Measurements from ENCODE around the gene TAMALIN.

DNA sequence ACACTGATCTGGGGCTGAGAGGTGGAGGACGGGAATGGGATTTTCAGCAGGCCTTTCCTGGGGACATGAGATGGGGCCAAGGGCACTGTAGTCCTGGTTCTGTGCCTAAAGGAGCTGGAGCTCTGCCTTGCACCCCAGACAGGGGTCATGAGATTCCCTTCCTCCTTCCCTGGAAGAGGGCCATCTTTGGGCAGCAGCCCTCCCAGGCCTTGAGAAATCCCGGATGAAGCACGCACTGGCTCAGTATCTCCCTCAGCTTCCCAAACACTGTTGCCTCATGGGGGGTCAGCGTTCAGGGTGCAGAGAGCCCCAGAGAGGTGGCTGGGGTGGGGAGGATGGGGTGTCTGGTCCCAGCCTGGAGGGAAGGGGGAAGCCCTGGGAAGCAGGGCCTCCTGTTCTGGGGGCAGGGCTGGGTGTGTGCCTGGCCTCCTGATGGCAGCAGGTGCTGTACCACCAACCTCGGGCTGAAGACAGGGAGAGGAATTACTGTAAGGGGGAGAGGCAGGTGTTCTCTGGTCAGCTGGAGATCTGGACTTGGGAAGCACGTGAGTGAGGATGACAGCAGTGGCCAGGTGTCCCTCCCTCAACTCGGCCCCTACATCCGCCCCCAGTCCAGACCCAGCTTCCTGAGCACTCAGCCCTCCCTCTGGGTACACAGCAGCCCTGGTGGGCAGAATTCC is 36.1 kb downstream of the TAMALIN start:
- TF ChIP-seq, protein P1, sequence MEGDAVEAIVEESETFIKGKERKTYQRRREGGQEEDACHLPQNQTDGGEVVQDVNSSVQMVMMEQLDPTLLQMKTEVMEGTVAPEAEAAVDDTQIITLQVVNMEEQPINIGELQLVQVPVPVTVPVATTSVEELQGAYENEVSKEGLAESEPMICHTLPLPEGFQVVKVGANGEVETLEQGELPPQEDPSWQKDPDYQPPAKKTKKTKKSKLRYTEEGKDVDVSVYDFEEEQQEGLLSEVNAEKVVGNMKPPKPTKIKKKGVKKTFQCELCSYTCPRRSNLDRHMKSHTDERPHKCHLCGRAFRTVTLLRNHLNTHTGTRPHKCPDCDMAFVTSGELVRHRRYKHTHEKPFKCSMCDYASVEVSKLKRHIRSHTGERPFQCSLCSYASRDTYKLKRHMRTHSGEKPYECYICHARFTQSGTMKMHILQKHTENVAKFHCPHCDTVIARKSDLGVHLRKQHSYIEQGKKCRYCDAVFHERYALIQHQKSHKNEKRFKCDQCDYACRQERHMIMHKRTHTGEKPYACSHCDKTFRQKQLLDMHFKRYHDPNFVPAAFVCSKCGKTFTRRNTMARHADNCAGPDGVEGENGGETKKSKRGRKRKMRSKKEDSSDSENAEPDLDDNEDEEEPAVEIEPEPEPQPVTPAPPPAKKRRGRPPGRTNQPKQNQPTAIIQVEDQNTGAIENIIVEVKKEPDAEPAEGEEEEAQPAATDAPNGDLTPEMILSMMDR (IDR thresholded peaks at IDR 0.05): no peak
- no peak for TF ChIP-seq ZFX (IDR thresholded peaks at IDR 0.05; ENCODE audit: borderline replicate concordance)

Measured in 22Rv1 (cell line).